H1 (cell line): Measurements from ENCODE around the gene SNURF. TPM values are rescaled to one million over a fixed set of nuclear protein-coding genes. Genes with fewer than 3 reads are reported as not detected.
"Not testable (repeated sequence)": the region's sequence is repeated elsewhere in the genome, so short reads cannot be mapped to it uniquely, and the experiment has no call there.

Experiments
- CTCF ChIA-PET: fragments of 300-600 bp; sonication (Branson Sonifier 250); formaldehyde crosslinking; loops from one replicate; lab custom pipeline; 2021; ENCODE audit not compliant: partially characterized antibody; lab: Charles Lee
- POLR2A ChIA-PET: fragments of 300-600 bp; sonication (Branson Sonifier 250); formaldehyde crosslinking; loops from one replicate; lab custom pipeline; 2021; ENCODE audit warnings: inconsistent platforms; ENCODE audit not compliant: partially characterized antibody; lab: Charles Lee
- DNase-seq, 2 experiments: peaks; one replicate each; pipeline versions ENCODE4 v3.0.0 to v3.0.0-alpha.2; 2010 to 2022; ENCODE audit warnings: low spot score in 2 of 2, low read depth in 1 of 2, mixed read lengths in 1 of 2
- FAIRE-seq: peaks from 2 replicates; lab custom pipeline; 2011; peaks lifted over from hg19 to GRCh38; lab: Jason Lieb, UNC
- H2AFZ ChIP-seq: 2 replicates; pipeline ENCODE4 v1.8.1; 2012; ENCODE audit warnings: low read length, inconsistent platforms
- H2AK5ac ChIP-seq: 2 replicates; pipeline ENCODE4 v1.6.1; 2013; ENCODE audit warnings: low read depth, low read length
- H2BK120ac ChIP-seq: replicated peaks from 2 replicates; pipeline ENCODE3; 2013; ENCODE audit warnings: low read depth, low read length, inconsistent platforms
- H2BK12ac ChIP-seq: 2 replicates; pipeline ENCODE4 v1.6.1; 2013; ENCODE audit warnings: low read depth, low read length
- H2BK15ac ChIP-seq: 2 replicates; pipeline ENCODE4 v1.6.1; 2013; ENCODE audit warnings: low read length
- H2BK20ac ChIP-seq: 2 replicates; pipeline ENCODE4 v1.6.1; 2013; ENCODE audit warnings: low read length
- H2BK5ac ChIP-seq: 2 replicates; pipeline ENCODE4 v1.6.1; 2013; ENCODE audit warnings: low read depth, low read length
- H3K14ac ChIP-seq: 2 replicates; pipeline ENCODE4 v1.6.1; 2013; ENCODE audit warnings: inconsistent platforms; ENCODE audit not compliant: insufficient read length
- H3K18ac ChIP-seq: 2 replicates; pipeline ENCODE4 v1.6.1; 2013; ENCODE audit warnings: low read length; ENCODE audit errors: extremely low read depth
- H3K23ac ChIP-seq: 2 replicates; pipeline ENCODE4 v1.6.1; 2013; ENCODE audit warnings: inconsistent platforms; ENCODE audit not compliant: insufficient read length
- H3K23me2 ChIP-seq: 2 replicates; pipeline ENCODE4 v1.6.1; 2013; ENCODE audit warnings: low read depth, low read length
- H3K27ac ChIP-seq: 2 replicates; pipeline ENCODE4 v1.6.1; 2011; ENCODE audit warnings: low read depth, low read length, inconsistent platforms
- H3K27me3 ChIP-seq, 4 experiments: replicated peaks in 1 of 4; 1 replicate in 1 of 4; 2 replicates in 3 of 4; pipeline versions ENCODE4 v1.6.1 to v1.8.1; 2011 to 2013; ENCODE audit warnings: low read length in 3 of 4, mild to moderate bottlenecking in 3 of 4, inconsistent platforms in 2 of 4, mixed read lengths in 2 of 4, moderate library complexity in 1 of 4; ENCODE audit not compliant: control insufficient read depth in 3 of 4, insufficient read depth in 3 of 4; ENCODE audit errors: extremely low read depth in 1 of 4
- H3K36me3 ChIP-seq, 4 experiments: 2 replicates each; pipeline versions ENCODE4 v1.6.1 to v1.8.1; 2011 to 2013; ENCODE audit warnings: mild to moderate bottlenecking in 4 of 4, low read length in 3 of 4, moderate library complexity in 2 of 4, control low read depth in 1 of 4, inconsistent platforms in 1 of 4; ENCODE audit not compliant: insufficient read depth in 4 of 4, control insufficient read depth in 2 of 4
- H3K4ac ChIP-seq: replicated peaks from 2 replicates; pipeline ENCODE3; 2013; ENCODE audit warnings: low read length, low read depth, mixed read lengths, inconsistent platforms; ENCODE audit not compliant: insufficient read length
- H3K4me1 ChIP-seq, 4 experiments: replicated peaks in 1 of 4; 1 replicate in 1 of 4; 2 replicates in 3 of 4; pipeline versions ENCODE4 v1.6.1 to v1.8.1; 2011 to 2013; ENCODE audit warnings: low read length in 3 of 4, inconsistent platforms in 2 of 4, mixed read lengths in 1 of 4; ENCODE audit not compliant: insufficient read depth in 4 of 4, control insufficient read depth in 3 of 4
- H3K4me2 ChIP-seq, 2 experiments: 2 replicates each; pipeline versions ENCODE4 v1.6.1 to v1.8.1; 2011 to 2013; ENCODE audit warnings: low read depth in 2 of 2, low read length in 2 of 2, control low read depth in 1 of 2, inconsistent platforms in 1 of 2, mild to moderate bottlenecking in 1 of 2; ENCODE audit not compliant: insufficient read depth in 1 of 2
- H3K4me3 ChIP-seq, 4 experiments: fragments of 200-600, 300-600 bp in 1 of 4; sonication (generic), shearing (Covaris generic), sonication (Bioruptor Twin) in 1 of 4; 2 replicates each; pipeline versions ENCODE4 v1.5.1 to v1.8.1; 2011 to 2016; ENCODE audit warnings: low read length in 4 of 4, low read depth in 3 of 4, control low read depth in 2 of 4, inconsistent platforms in 2 of 4, mild to moderate bottlenecking in 2 of 4, mixed read lengths in 1 of 4, moderate library complexity in 1 of 4; ENCODE audit not compliant: insufficient read depth in 2 of 4; ENCODE audit errors: extremely low read depth in 1 of 4
- H3K56ac ChIP-seq: replicated peaks from 2 replicates; pipeline ENCODE3; 2013; ENCODE audit warnings: low read depth, mild to moderate bottlenecking, mixed read lengths, low read length, inconsistent platforms; ENCODE audit not compliant: insufficient read length
- H3K79me1 ChIP-seq: 2 replicates; pipeline ENCODE4 v1.6.1; 2013; ENCODE audit warnings: low read depth, low read length, control low read depth
- H3K79me2 ChIP-seq, 2 experiments: 2 replicates each; pipeline versions ENCODE4 v1.6.1 to v1.8.1; 2012 to 2013; ENCODE audit warnings: low read length in 2 of 2, mild to moderate bottlenecking in 2 of 2, inconsistent platforms in 1 of 2; ENCODE audit not compliant: insufficient read depth in 2 of 2, control insufficient read depth in 1 of 2
- H3K9ac ChIP-seq, 4 experiments: replicated peaks in 1 of 4; 1 replicate in 1 of 4; 2 replicates in 3 of 4; pipeline versions ENCODE4 v1.6.1 to v1.8.1; 2011 to 2013; ENCODE audit warnings: low read depth in 3 of 4, low read length in 3 of 4, control low read depth in 2 of 4, mild to moderate bottlenecking in 2 of 4, moderate library complexity in 2 of 4, inconsistent platforms in 1 of 4; ENCODE audit errors: extremely low read depth in 1 of 4
- H3K9me3 ChIP-seq, 2 experiments: 2 replicates each; pipeline versions ENCODE4 v1.6.1 to v1.8.1; 2012 to 2013; ENCODE audit warnings: mild to moderate bottlenecking in 2 of 2, moderate library complexity in 2 of 2, control low read depth in 1 of 2, inconsistent platforms in 1 of 2, low read depth in 1 of 2, low read length in 1 of 2, mixed read lengths in 1 of 2; ENCODE audit not compliant: insufficient read depth in 2 of 2
- H4K20me1 ChIP-seq, 2 experiments: replicated peaks in 1 of 2; 2 replicates each; pipeline versions ENCODE3 to v1.8.1; 2011 to 2013; ENCODE audit warnings: inconsistent platforms in 2 of 2, low read length in 2 of 2, mild to moderate bottlenecking in 1 of 2; ENCODE audit not compliant: insufficient read depth in 2 of 2, control insufficient read depth in 1 of 2
- H4K5ac ChIP-seq: 2 replicates; pipeline ENCODE4 v1.6.1; 2013; ENCODE audit warnings: low read length, low read depth, mixed read lengths, inconsistent platforms; ENCODE audit not compliant: insufficient read length
- H4K8ac ChIP-seq: 2 replicates; pipeline ENCODE4 v1.8.0; 2013; ENCODE audit warnings: mild to moderate bottlenecking, moderate library complexity, low read length, inconsistent platforms; ENCODE audit not compliant: insufficient read depth; ENCODE audit errors: extremely low read depth
- H4K91ac ChIP-seq: replicated peaks from 2 replicates; pipeline ENCODE3; 2013; ENCODE audit warnings: low read length, mixed read lengths, inconsistent platforms; ENCODE audit not compliant: insufficient read length
- POLR2A ChIP-seq, 2 experiments: IDR thresholded peaks; 1 replicate in 1 of 2; 2 replicates in 1 of 2; pipeline ENCODE4 v1.6.1; 2011; ENCODE audit warnings: low read depth in 2 of 2, low read length in 2 of 2, mild to moderate bottlenecking in 2 of 2; ENCODE audit errors: control extremely low read depth in 1 of 2
- POLR2AphosphoS5 ChIP-seq: IDR thresholded peaks from 2 replicates; pipeline ENCODE4 v1.6.1; 2011; ENCODE audit warnings: low read depth, low read length
- WGBS, 2 experiments: shearing (Covaris generic) in 1 of 2; methylation state at CpG; one replicate each; pipeline versions ENCODE4 v1.1.6 to v1.1.7; 2013 to 2015; ENCODE audit warnings: low lambda C conversion rate in 2 of 2, mixed read lengths in 2 of 2, inconsistent platforms in 1 of 2, low coverage in 1 of 2, missing lambda C conversion rate in 1 of 2; ENCODE audit not compliant: insufficient replicate concordance in 2 of 2, insufficient coverage in 1 of 2, insufficient read length in 1 of 2; ENCODE audit errors: extremely low coverage in 1 of 2, missing lambda C conversion rate in 1 of 2; 5-methylcytosine and 5-hydroxymethylcytosine counted together
- polyA plus RNA-seq, 7 experiments: library from polyadenylated mRNA; depleted of rRNA in 3 of 7; stranded (reverse) in 5 of 7; unstranded in 2 of 7; fragments of >200 nt in 5 of 7; fragments of 200-250 nt in 2 of 7; gene quantifications; 1 replicate in 5 of 7; 2 replicates in 1 of 7; 4 replicates in 1 of 7; pipeline versions ENCODE4 v1.2.1 to v1.2.3, GENCODE V29; 2011 to 2013; ENCODE audit warnings: missing spikeins in 2 of 7, mixed read lengths in 2 of 7
- total RNA-seq: library from RNA; stranded (reverse); fragmentation: NEBNext Ultra II Directional; extraction: Animal tissue kit (Norgen Biotek cat#: 25700); gene quantifications from 2 replicates; pipeline ENCODE4 v1.2.1, GENCODE V29; 2021

The SNURF gene
- total and polyA plus RNA-seq, 2 of the 8 experiments (the other 6 are each of a cell fraction or from before 2014, with no cell fraction given), result 9.9 to 76.5 TPM

GRCh38 chr15:24972707-24973106, 17.9 kb downstream of the SNURF start:
- H3K23ac ChIP-seq, H2AK5ac ChIP-seq, H2BK12ac ChIP-seq, H3K79me1 ChIP-seq, H2BK20ac ChIP-seq, H3K27me3 ChIP-seq, H3K4ac ChIP-seq, DNase-seq, H3K27ac ChIP-seq, H3K4me1 ChIP-seq, H4K91ac ChIP-seq, H3K9ac ChIP-seq, FAIRE-seq, H2BK15ac ChIP-seq, H3K9me3 ChIP-seq, H2BK120ac ChIP-seq, H3K56ac ChIP-seq, H3K4me2 ChIP-seq, H2BK5ac ChIP-seq, H3K23me2 ChIP-seq, H3K18ac ChIP-seq, H2AFZ ChIP-seq, H4K20me1 ChIP-seq, H4K5ac ChIP-seq, H3K4me3 ChIP-seq, H4K8ac ChIP-seq, CTCF ChIA-PET, H3K14ac ChIP-seq: not testable (repeated sequence)
- Histone ChIP-seq H3K36me3 (peaks cover 15 to 99% (median 51%) of the 10 kb centered on the region in 4 experiments), H3K79me2 (peaks cover 0 to 98% of the 10 kb centered on the region in 2 experiments; a peak in 3 of 4 replicates)
- TF ChIP-seq POLR2A (IDR thresholded peaks at IDR 0.05; ENCODE audit: control extremely low read depth in 1 of 2, low read depth in 2 of 2, low read length in 2 of 2) (peak; percentile 24 to 31; a peak in 2 of 3 replicates), POLR2AphosphoS5 (peak; percentile 64)
- 88% methylated on average over 5 of the region's 5 CpGs; no CpG with 5 or more reads in 1 of the 2 experiments for WGBS, 2 experiments
- POLR2A ChIA-PET, result interaction anchor here (0.7 to 5.6 kb wide), 5 partner anchors 11 to 41 kb away, joined by 3 to 32 read pairs (median 4); no protein-coding TSS in a partner anchor
